ENCODE measurements around the gene OMA1.
A peak's percentile ranks its signal among the peaks of the same experiment; 100 is the strongest.
"Not testable (repeated sequence)": the region's sequence is repeated elsewhere in the genome, so short reads cannot be mapped to it uniquely, and the experiment has no call there.

The OMA1 gene

GRCh38 chr1:58548371-58548770 lies 1.8 kb upstream of the OMA1 start:
- Histone ChIP-seq H3K27ac (ENCODE audit: low read depth, low read length) (no peak overlapping the region), H3K27me3 (ENCODE audit: control insufficient read depth in 1 of 2, insufficient read depth in 2 of 2, low read length in 2 of 2) (no peaks in the 10 kb centered on the region), H3K9me3 (ENCODE audit: low read length) (no peaks in the 10 kb centered on the region), H3K9ac (ENCODE audit: low read length) (no peak overlapping the region), H3K4me1 (ENCODE audit: insufficient read depth, low read length) (peaks cover 18% of the 10 kb centered on the region), H3K36me3 (ENCODE audit: insufficient read depth, low read length) (no peaks in the 10 kb centered on the region), H3K4me3 (ENCODE audit: low read depth in 1 of 2, low read length in 2 of 2) (no peak overlapping the region)

- Histone ChIP-seq H3K27ac (ENCODE audit: low read depth, low read length) (peak overlapping the region; percentile 89), H3K9me3 (ENCODE audit: low read length) (no peaks in the 10 kb centered on the region), H3K9ac (ENCODE audit: low read length) (peak overlapping the region; percentile 87), H3K4me1 (ENCODE audit: insufficient read depth, low read length) (peaks cover 18% of the 10 kb centered on the region), H3K4me3 (ENCODE audit: low read depth in 1 of 2, low read length in 2 of 2) (peak overlapping the region; percentile 27 to 96), H3K36me3 (ENCODE audit: insufficient read depth, low read length) (no peaks in the 10 kb centered on the region), H3K27me3 (ENCODE audit: control insufficient read depth in 1 of 2, insufficient read depth in 2 of 2, low read length in 2 of 2) (no peaks in the 10 kb centered on the region)
These were observed 671 bp downstream of the OMA1 start for GRCh38 chr1:58545591-58546519.

- Histone ChIP-seq H3K27ac (ENCODE audit: low read depth, low read length) (no peak overlapping the region), H3K27me3 (ENCODE audit: control insufficient read depth in 1 of 2, insufficient read depth in 2 of 2, low read length in 2 of 2) (no peaks in the 10 kb centered on the region), H3K36me3 (ENCODE audit: insufficient read depth, low read length) (no peaks in the 10 kb centered on the region), H3K9ac (ENCODE audit: low read length) (no peak overlapping the region), H3K4me3 (ENCODE audit: low read depth in 1 of 2, low read length in 2 of 2) (no peak overlapping the region), H3K9me3 (ENCODE audit: low read length) (no peaks in the 10 kb centered on the region), H3K4me1 (ENCODE audit: insufficient read depth, low read length) (peaks cover 32% of the 10 kb centered on the region)
These were observed 3.3 kb downstream of the OMA1 start for GRCh38 chr1:58543260-58543659.

GRCh38 chr1:58539553-58539952 lies 7.0 kb downstream of the OMA1 start:
- H3K4me1 ChIP-seq (ENCODE audit: insufficient read depth, low read length), result peaks cover 20% of the 10 kb centered on the region
- H3K4me3 ChIP-seq (ENCODE audit: low read depth in 1 of 2, low read length in 2 of 2), result no peak overlapping the region
- H3K9ac ChIP-seq (ENCODE audit: low read length), result no peak overlapping the region
- no peaks in the 10 kb centered on the region for H3K36me3 ChIP-seq (ENCODE audit: insufficient read depth, low read length)
- no peaks in the 10 kb centered on the region for H3K27me3 ChIP-seq (ENCODE audit: control insufficient read depth in 1 of 2, insufficient read depth in 2 of 2, low read length in 2 of 2)
- H3K9me3 ChIP-seq (ENCODE audit: low read length), result no peaks in the 10 kb centered on the region
- H3K27ac ChIP-seq (ENCODE audit: low read depth, low read length), result peak overlapping the region; percentile 43

- Histone ChIP-seq H3K27ac (ENCODE audit: low read depth, low read length) (peak overlapping the region; percentile 43), H3K9me3 (ENCODE audit: low read length) (no peaks in the 10 kb centered on the region), H3K4me3 (ENCODE audit: low read depth in 1 of 2, low read length in 2 of 2) (no peak overlapping the region), H3K36me3 (ENCODE audit: insufficient read depth, low read length) (no peaks in the 10 kb centered on the region), H3K27me3 (ENCODE audit: control insufficient read depth in 1 of 2, insufficient read depth in 2 of 2, low read length in 2 of 2) (no peaks in the 10 kb centered on the region), H3K4me1 (ENCODE audit: insufficient read depth, low read length) (peaks cover 14% of the 10 kb centered on the region), H3K9ac (ENCODE audit: low read length) (no peak overlapping the region)
These were observed 7.7 kb downstream of the OMA1 start for GRCh38 chr1:58538821-58539220.

- H3K9me3 ChIP-seq (ENCODE audit: low read length); H3K4me3 ChIP-seq (ENCODE audit: low read depth in 1 of 2, low read length in 2 of 2); H3K4me1 ChIP-seq (ENCODE audit: insufficient read depth, low read length); H3K9ac ChIP-seq (ENCODE audit: low read length); H3K27ac ChIP-seq (ENCODE audit: low read depth, low read length); H3K27me3 ChIP-seq (ENCODE audit: control insufficient read depth in 1 of 2, insufficient read depth in 2 of 2, low read length in 2 of 2); H3K36me3 ChIP-seq (ENCODE audit: insufficient read depth, low read length): not testable (repeated sequence)
These were observed 14.7 kb downstream of the OMA1 start for GRCh38 chr1:58531842-58532241.

GRCh38 chr1:58529284-58529683 lies 17.2 kb downstream of the OMA1 start:
- Histone ChIP-seq H3K27ac (ENCODE audit: low read depth, low read length) (no peak overlapping the region), H3K36me3 (ENCODE audit: insufficient read depth, low read length) (no peaks in the 10 kb centered on the region), H3K4me3 (ENCODE audit: low read depth in 1 of 2, low read length in 2 of 2) (no peak overlapping the region), H3K4me1 (ENCODE audit: insufficient read depth, low read length) (no peaks in the 10 kb centered on the region), H3K27me3 (ENCODE audit: control insufficient read depth in 1 of 2, insufficient read depth in 2 of 2, low read length in 2 of 2) (no peaks in the 10 kb centered on the region), H3K9me3 (ENCODE audit: low read length) (no peaks in the 10 kb centered on the region), H3K9ac (ENCODE audit: low read length) (no peak overlapping the region)

- Histone ChIP-seq H3K27ac (ENCODE audit: low read depth, low read length) (no peak overlapping the region), H3K9me3 (ENCODE audit: low read length) (no peaks in the 10 kb centered on the region), H3K4me1 (ENCODE audit: insufficient read depth, low read length) (no peaks in the 10 kb centered on the region), H3K36me3 (ENCODE audit: insufficient read depth, low read length) (no peaks in the 10 kb centered on the region), H3K27me3 (ENCODE audit: control insufficient read depth in 1 of 2, insufficient read depth in 2 of 2, low read length in 2 of 2) (no peaks in the 10 kb centered on the region), H3K9ac (ENCODE audit: low read length) (no peak overlapping the region), H3K4me3 (ENCODE audit: low read depth in 1 of 2, low read length in 2 of 2) (no peak overlapping the region)
These were observed 18.0 kb downstream of the OMA1 start for GRCh38 chr1:58528518-58528917.

GRCh38 chr1:58524353-58524945 lies 22.1 kb downstream of the OMA1 start:
- peaks cover 6% of the 10 kb centered on the region for H3K36me3 ChIP-seq (ENCODE audit: insufficient read depth, low read length)
- H3K9me3 ChIP-seq (ENCODE audit: low read length), result no peaks in the 10 kb centered on the region
- no peak overlapping the region for H3K9ac ChIP-seq (ENCODE audit: low read length)

GRCh38 chr1:58515794-58516401 lies 30.6 kb downstream of the OMA1 start:
- H3K4me1 ChIP-seq (ENCODE audit: insufficient read depth, low read length), result no peaks in the 10 kb centered on the region
- no peak overlapping the region for H3K27ac ChIP-seq (ENCODE audit: low read depth, low read length)
- no peak overlapping the region for H3K4me3 ChIP-seq (ENCODE audit: low read depth in 1 of 2, low read length in 2 of 2)
- peaks cover 7% of the 10 kb centered on the region for H3K36me3 ChIP-seq (ENCODE audit: insufficient read depth, low read length)
- no peaks in the 10 kb centered on the region for H3K9me3 ChIP-seq (ENCODE audit: low read length)
- no peak overlapping the region for H3K9ac ChIP-seq (ENCODE audit: low read length)
- H3K27me3 ChIP-seq (ENCODE audit: control insufficient read depth in 1 of 2, insufficient read depth in 2 of 2, low read length in 2 of 2), result no peaks in the 10 kb centered on the region

More at GRCh38 chr1:58524353-58524945, 22.1 kb downstream of the OMA1 start:
- Histone ChIP-seq H3K4me1 (ENCODE audit: insufficient read depth, low read length) (no peaks in the 10 kb centered on the region), H3K27me3 (ENCODE audit: control insufficient read depth in 1 of 2, insufficient read depth in 2 of 2, low read length in 2 of 2) (no peaks in the 10 kb centered on the region), H3K27ac (ENCODE audit: low read depth, low read length) (no peak overlapping the region), H3K4me3 (ENCODE audit: low read depth in 1 of 2, low read length in 2 of 2) (no peak overlapping the region)

- H3K9me3 ChIP-seq (ENCODE audit: low read length), result no peaks in the 10 kb centered on the region
- no peak overlapping the region for H3K9ac ChIP-seq (ENCODE audit: low read length)
- peaks cover 5% of the 10 kb centered on the region for H3K36me3 ChIP-seq (ENCODE audit: insufficient read depth, low read length)
- no peaks in the 10 kb centered on the region for H3K4me1 ChIP-seq (ENCODE audit: insufficient read depth, low read length)
- H3K27ac ChIP-seq (ENCODE audit: low read depth, low read length), result no peak overlapping the region
- H3K27me3 ChIP-seq (ENCODE audit: control insufficient read depth in 1 of 2, insufficient read depth in 2 of 2, low read length in 2 of 2), result no peaks in the 10 kb centered on the region
- H3K4me3 ChIP-seq (ENCODE audit: low read depth in 1 of 2, low read length in 2 of 2), result no peak overlapping the region
These were observed 32.6 kb downstream of the OMA1 start for GRCh38 chr1:58513956-58514355.

Data from muscle layer of colon (tissue), 2 donors.